Loucy (cell line): ENCODE data around the gene VCAN.

Experiments used
- H2AFZ ChIP-seq: fragments of 200-600 bp; sonication (generic); 2 replicates; pipeline ENCODE4 v1.6.0; 2016; ENCODE audit warnings: antibody characterized with exemption, mild to moderate bottlenecking, low read length, moderate library complexity
- H3F3A ChIP-seq: fragments of 200-600 bp; 2 replicates; pipeline ENCODE4 v1.6.0; 2016; ENCODE audit warnings: antibody characterized with exemption, low read depth, mild to moderate bottlenecking
- H3K27me3 ChIP-seq: fragments of 200-600 bp; sonication (generic); 2 replicates; pipeline ENCODE4 v1.6.1; 2014; ENCODE audit warnings: low read length, mild to moderate bottlenecking; ENCODE audit not compliant: insufficient read depth, poor library complexity, severe bottlenecking
- H3K36me3 ChIP-seq: fragments of 200-600 bp; sonication (generic); 2 replicates; pipeline ENCODE4 v1.6.1; 2016; ENCODE audit warnings: low read length; ENCODE audit not compliant: insufficient read depth
- H3K4me1 ChIP-seq: fragments of 200-600 bp; sonication (generic); 2 replicates; pipeline ENCODE4 v1.5.1; 2014; ENCODE audit warnings: low read length, mild to moderate bottlenecking; ENCODE audit not compliant: insufficient read depth, poor library complexity, severe bottlenecking
- H3K4me2 ChIP-seq: fragments of 200-600 bp; sonication (generic); 2 replicates; pipeline ENCODE4 v1.6.0; 2014; ENCODE audit warnings: antibody characterized with exemption, low read length, low read depth, mild to moderate bottlenecking; ENCODE audit not compliant: poor library complexity, severe bottlenecking
- H3K4me3 ChIP-seq: fragments of 200-600 bp; sonication (generic); 2 replicates; pipeline ENCODE4 v1.5.1; 2014; ENCODE audit warnings: low read length, mild to moderate bottlenecking, mixed read lengths; ENCODE audit not compliant: poor library complexity, severe bottlenecking
- H3K79me2 ChIP-seq: fragments of 200-600 bp; sonication (generic); 2 replicates; pipeline ENCODE4 v1.6.1; 2014; ENCODE audit warnings: low read length; ENCODE audit not compliant: insufficient read depth
- H3K9ac ChIP-seq: fragments of 200-600 bp; sonication (generic); 2 replicates; pipeline ENCODE4 v1.6.0; 2014; ENCODE audit warnings: mild to moderate bottlenecking, low read depth, low read length, moderate library complexity; ENCODE audit not compliant: poor library complexity, severe bottlenecking
- H3K9me2 ChIP-seq: fragments of 200-600 bp; sonication (generic); replicated peaks from 2 replicates; pipeline ENCODE4 v1.6.1; 2016; ENCODE audit warnings: low read depth, low read length, mixed read lengths
- H3K9me3 ChIP-seq: fragments of 200-600 bp; sonication (generic); 2 replicates; pipeline ENCODE4 v1.6.1; 2014; ENCODE audit warnings: mild to moderate bottlenecking, antibody characterized with exemption, low read length, low read depth; ENCODE audit not compliant: insufficient read depth
- H4K20me1 ChIP-seq: fragments of 200-600 bp; sonication (generic); 2 replicates; pipeline ENCODE4 v1.6.0; 2014; ENCODE audit warnings: antibody characterized with exemption, low read length, mild to moderate bottlenecking; ENCODE audit not compliant: insufficient read depth, poor library complexity, severe bottlenecking
- CTCF ChIP-seq: fragments of 200-600 bp; sonication (generic); conservative IDR thresholded peaks from 2 replicates; pipeline ENCODE4 v1.5.1; 2014; ENCODE audit warnings: mild to moderate bottlenecking, antibody characterized with exemption, low read length
- EZH2phosphoT487 ChIP-seq: fragments of 200-600 bp; IDR thresholded peaks from 2 replicates; pipeline ENCODE4 v1.6.1; 2018; ENCODE audit warnings: antibody characterized with exemption, mild to moderate bottlenecking, moderate library complexity, borderline replicate concordance

Gene VCAN

GRCh38 chr5:83531661-83532060, 60.1 kb downstream of the VCAN start:
- Histone ChIP-seq H3K27me3 (no peaks in the 10 kb centered on the region), H3K9ac (no peak overlapping the region), H3K4me3 (no peak overlapping the region), H3K79me2 (no peaks in the 10 kb centered on the region), H2AFZ (no peak overlapping the region), H4K20me1 (no peaks in the 10 kb centered on the region), H3K4me1 (no peaks in the 10 kb centered on the region), H3K9me2 (no peaks in the 10 kb centered on the region), H3K36me3 (no peaks in the 10 kb centered on the region), H3F3A (no peaks in the 10 kb centered on the region), H3K9me3 (no peaks in the 10 kb centered on the region), H3K4me2 (no peak overlapping the region)
- TF ChIP-seq EZH2phosphoT487 (no peak), CTCF (no peak)

GRCh38 chr5:83538786-83539462, 67.4 kb downstream of the VCAN start:
- no peaks in the 10 kb centered on the region for H3K9me2 ChIP-seq
- H3K4me1 ChIP-seq = no peaks in the 10 kb centered on the region
- no peak overlapping the region for H3K4me2 ChIP-seq
- no peak overlapping the region for H3K4me3 ChIP-seq
- no peaks in the 10 kb centered on the region for H3K27me3 ChIP-seq
- H2AFZ ChIP-seq = no peak overlapping the region
- no peak overlapping the region for H3K9ac ChIP-seq
- no peaks in the 10 kb centered on the region for H3F3A ChIP-seq
- H3K9me3 ChIP-seq = no peaks in the 10 kb centered on the region
- no peaks in the 10 kb centered on the region for H4K20me1 ChIP-seq
- H3K79me2 ChIP-seq = no peaks in the 10 kb centered on the region
- TF ChIP-seq EZH2phosphoT487 = no peak
- no peak for TF ChIP-seq CTCF
- no peaks in the 10 kb centered on the region for H3K36me3 ChIP-seq

- Histone ChIP-seq H4K20me1 (no peaks in the 10 kb centered on the region), H3K9me3 (no peaks in the 10 kb centered on the region), H3K79me2 (no peaks in the 10 kb centered on the region), H3K4me2 (no peak overlapping the region), H3K4me3 (no peak overlapping the region), H3K27me3 (no peaks in the 10 kb centered on the region), H2AFZ (no peak overlapping the region), H3K36me3 (no peaks in the 10 kb centered on the region), H3K4me1 (no peaks in the 10 kb centered on the region), H3K9ac (no peak overlapping the region), H3F3A (no peaks in the 10 kb centered on the region), H3K9me2 (no peaks in the 10 kb centered on the region)
- no peak for TF ChIP-seq EZH2phosphoT487
- no peak for TF ChIP-seq CTCF
Measured at GRCh38 chr5:83539463-83539790, 67.9 kb downstream of the VCAN start.
